NCI-H774 (cell line): Measurements from ENCODE around the gene KIAA1217.
A peak's percentile ranks its signal among the peaks of the same experiment; 100 is the strongest.
"Not testable (repeated sequence)": the region's sequence is repeated elsewhere in the genome, so short reads cannot be mapped to it uniquely, and the experiment has no call there.

ENCODE experiments used
- DNase-seq: peaks from one replicate; lab custom pipeline; 2025; lab: John Stamatoyannopoulos, UW

The KIAA1217 gene

DNA sequence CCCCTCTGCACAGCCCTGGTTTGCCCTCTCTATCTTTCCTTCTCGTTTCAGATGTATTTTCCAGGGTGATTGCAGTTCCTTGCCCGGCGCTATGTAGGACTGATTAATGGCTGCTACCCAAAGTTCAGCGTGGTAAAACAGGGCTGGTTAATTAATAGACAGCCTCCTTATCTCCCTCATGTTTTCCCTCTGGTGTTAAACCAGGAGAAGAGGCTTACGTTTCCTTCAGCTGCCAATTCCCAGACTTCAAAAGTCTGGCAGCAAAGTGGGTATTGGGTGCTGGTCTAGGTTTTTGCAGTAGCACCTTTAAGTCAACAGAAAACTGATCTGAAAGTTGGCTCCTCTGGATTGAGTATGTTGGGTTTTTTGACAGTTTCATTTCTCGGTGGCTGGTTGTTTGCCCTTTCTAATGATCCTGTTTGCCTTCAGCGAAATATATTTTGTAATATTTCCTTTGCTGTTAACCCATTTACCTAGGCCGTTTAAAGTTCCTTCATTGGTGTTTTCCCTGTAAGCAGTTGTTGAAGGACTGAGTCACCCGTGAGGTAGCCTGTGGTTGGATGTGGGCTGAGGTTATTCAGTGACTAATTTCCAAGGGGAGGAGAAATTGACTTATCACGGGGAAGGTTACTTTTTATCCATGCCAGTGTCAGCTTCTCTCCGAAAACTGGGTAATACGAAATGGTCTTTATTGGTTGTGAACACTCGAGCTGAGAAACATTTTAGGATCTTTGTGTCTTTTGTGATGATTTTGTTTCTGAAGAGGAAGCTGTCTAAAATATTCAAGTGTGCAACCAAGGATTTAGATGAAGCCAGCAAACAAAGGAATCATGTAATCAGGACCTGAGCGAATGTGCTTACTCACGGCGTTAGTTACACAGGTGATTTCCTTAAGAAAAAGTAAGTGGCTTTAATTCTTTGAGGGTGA, 257.2 kb downstream of the KIAA1217 start:
- DNase-seq, result peak; percentile 38

DNA sequence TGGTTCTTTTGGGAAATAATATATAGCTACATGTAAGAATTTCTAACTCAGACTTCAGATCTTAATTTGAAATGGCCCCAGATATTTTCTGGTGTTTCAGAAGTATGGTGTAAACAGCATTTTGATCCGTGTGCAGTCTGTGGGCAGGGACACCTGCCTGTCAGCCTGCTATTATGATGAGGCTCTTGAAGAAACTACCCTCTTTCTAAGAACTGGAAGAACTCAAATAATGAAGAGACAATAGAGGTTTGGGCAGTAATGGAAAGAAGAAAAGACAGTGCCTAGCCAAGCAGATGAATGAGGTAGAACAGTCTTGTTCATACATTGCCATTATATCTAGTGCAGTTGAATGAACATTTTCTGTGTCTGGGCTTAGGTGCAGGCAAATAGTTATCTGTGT, 258.2 kb downstream of the KIAA1217 start:
- DNase-seq, result no peak

DNA sequence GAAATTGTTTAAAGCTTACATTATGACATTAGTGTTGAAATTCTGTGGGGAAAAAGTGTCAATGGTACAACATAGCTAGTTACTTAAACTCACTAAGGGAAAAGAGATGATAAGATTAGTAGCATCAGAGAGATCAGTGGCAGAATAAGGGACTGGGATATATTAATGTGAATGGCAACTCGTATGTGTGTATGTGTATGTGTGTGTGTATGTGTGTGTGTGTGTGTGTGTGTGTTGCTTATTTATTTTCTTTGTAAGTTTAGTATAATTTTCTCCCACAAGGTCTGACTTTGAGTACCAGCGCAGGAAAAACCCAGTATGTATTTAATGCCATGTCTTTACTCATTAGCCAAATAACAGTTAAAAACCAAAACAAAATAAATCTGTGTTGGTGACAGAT, 258.7 kb downstream of the KIAA1217 start:
- no peak for DNase-seq

DNA sequence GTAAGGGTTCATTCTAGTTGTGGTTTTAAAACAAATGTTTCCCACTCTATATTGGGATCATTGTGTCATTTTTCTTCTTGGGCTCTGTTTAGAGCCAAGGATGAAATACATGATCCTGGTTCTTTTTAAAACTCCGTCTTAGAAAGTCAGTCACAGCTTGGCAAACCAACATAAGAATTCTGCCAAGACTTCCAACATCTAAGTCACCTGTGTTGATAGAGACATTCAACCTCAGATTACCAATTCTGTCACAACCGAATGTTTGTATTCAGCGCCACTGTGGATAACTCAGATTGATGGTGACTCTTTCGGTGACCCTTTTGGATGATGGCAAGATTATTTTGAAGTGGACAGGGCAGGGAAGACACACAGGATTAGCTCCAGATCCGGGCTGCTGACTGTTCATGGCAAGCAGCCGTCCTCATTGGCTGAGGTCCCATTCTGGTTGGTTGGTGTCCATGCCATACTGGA, 259.4 kb downstream of the KIAA1217 start:
- DNase-seq, result no peak

DNA sequence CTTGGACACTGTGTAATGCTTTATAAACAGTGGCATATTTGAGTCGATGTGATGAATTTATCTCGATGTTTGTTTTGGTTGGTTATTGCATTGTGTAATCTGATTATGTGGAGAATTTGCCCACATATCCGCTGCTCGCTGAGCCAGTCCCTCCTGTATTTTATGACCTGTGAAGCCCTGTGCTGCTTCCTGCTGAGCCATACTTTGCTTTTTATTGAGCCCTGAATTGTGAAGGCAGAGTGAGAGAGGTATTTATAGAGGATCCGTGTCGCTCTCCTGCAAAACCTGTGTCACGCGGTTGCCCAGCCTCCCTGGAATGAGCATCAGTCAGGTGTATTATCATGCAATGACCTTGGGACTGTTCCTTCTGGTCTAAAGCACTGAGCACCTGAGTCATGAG, 261.1 kb downstream of the KIAA1217 start:
- DNase-seq, result no peak

GRCh38 chr10:24475598-24475997, 266.7 kb downstream of the KIAA1217 start:
- no peak for DNase-seq

- DNase-seq, result no peak
Observed at GRCh38 chr10:24476913-24477701, 268.2 kb downstream of the KIAA1217 start.

GRCh38 chr10:24477915-24478314, 269.0 kb downstream of the KIAA1217 start:
- DNase-seq, result no peak

DNA sequence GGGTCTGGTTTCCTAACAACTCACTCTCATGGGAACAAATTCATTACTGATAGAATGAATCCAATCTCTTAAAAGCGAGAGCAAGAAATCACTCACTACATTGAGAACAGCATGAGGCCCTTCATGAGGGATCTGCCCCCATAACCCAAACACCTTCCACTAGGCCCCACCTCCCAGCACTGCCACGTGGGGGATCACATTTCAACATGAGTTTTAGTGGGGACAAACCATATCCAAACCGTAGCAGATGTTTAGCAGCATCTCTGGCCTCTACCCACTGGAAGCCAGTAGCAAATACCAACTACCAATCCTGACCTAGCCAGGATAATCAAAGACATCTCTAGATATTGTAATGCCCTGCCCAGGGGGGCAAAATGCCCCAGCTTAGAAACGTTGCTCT, 270.9 kb downstream of the KIAA1217 start:
- no peak for DNase-seq

- no peak for DNase-seq
Observed at GRCh38 chr10:24480447-24480846, 271.5 kb downstream of the KIAA1217 start.

GRCh38 chr10:24481241-24481640, 272.3 kb downstream of the KIAA1217 start:
- DNase-seq, result no peak

DNA sequence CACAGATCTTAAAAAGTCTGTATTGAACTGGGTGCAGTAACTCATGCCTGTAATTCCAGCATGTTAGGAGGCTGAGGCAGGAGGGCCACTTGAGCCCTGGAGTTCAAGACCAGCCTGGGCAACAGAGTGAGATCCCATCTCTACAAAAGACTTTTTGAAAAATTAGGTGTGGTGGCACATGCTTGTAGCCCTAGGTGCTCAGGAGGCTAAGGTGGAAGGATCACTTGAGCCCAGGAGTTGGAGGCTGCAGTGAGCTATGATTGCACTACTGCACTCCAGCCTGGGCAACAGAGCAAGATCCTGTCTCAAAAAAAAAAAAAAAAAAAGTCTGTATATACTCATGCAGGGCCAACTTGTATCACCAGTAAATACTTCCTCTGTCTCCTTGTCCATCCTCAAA, 273.8 kb downstream of the KIAA1217 start:
- not testable (repeated sequence) for DNase-seq

DNA sequence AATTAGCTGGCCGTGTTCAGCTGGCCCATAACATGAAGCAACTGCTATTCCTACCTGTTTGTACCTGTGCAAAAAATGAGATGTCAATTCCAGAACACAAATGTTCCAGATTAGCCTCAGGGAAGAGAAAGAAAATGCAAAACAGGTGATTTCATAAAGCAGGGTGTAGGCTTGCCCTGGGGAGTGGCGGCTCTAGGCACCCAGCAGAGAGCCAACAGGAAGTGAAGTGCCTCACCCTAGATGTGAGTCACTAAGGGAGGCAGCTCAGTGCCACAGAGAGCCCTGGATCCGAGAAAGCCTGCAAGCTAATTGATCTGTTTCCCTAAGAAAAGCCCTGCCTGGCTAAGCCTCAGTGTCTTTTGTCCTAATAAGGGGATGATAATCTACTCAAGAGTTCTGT, 274.8 kb downstream of the KIAA1217 start:
- no peak for DNase-seq

GRCh38 chr10:24484771-24485170, 275.8 kb downstream of the KIAA1217 start:
- no peak for DNase-seq

GRCh38 chr10:24485304-24485703, 276.4 kb downstream of the KIAA1217 start:
- DNase-seq, result no peak

DNA sequence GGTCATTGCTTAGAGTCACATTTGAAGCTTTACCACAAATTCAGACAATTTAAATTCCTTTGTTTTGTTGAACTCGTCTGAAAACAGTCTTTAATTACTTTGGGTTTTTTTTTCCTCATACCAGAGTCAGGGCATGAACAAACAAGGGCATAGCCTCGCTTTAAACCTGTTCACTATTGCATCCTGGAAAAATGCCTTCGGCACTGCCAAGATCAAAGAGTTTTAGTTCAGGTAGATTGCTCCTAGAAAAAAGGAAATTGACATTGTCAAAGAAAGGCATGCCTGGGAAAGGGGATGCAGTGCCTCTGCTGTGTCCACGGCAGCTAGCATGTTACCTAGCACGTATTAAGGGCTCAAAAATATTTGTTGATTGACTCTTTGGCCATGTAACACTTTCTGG, 279.7 kb downstream of the KIAA1217 start:
- DNase-seq, result no peak

GRCh38 chr10:24493165-24493564, 284.2 kb downstream of the KIAA1217 start:
- no peak for DNase-seq

DNA sequence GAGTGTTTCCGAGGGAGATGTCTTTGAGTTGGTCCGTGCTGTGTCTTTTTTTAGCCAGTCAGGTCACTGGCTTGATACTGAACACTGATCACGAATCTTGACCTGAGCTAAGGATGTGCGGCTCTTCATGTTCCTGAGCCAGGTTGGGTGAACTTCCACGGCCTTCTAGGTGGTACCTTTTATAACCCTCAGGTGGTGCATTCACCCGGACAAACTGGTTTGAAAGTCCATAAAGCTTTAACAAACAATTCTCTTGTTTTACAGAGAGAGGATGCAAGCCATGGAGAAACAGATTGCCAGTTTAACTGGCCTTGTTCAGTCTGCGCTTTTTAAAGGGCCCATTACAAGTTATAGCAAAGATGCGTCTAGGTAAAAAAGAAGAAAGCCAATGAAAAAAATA, 285.3 kb downstream of the KIAA1217 start:
- no peak for DNase-seq

- DNase-seq, result no peak
Observed at GRCh38 chr10:24494777-24495176, 285.8 kb downstream of the KIAA1217 start.

DNA sequence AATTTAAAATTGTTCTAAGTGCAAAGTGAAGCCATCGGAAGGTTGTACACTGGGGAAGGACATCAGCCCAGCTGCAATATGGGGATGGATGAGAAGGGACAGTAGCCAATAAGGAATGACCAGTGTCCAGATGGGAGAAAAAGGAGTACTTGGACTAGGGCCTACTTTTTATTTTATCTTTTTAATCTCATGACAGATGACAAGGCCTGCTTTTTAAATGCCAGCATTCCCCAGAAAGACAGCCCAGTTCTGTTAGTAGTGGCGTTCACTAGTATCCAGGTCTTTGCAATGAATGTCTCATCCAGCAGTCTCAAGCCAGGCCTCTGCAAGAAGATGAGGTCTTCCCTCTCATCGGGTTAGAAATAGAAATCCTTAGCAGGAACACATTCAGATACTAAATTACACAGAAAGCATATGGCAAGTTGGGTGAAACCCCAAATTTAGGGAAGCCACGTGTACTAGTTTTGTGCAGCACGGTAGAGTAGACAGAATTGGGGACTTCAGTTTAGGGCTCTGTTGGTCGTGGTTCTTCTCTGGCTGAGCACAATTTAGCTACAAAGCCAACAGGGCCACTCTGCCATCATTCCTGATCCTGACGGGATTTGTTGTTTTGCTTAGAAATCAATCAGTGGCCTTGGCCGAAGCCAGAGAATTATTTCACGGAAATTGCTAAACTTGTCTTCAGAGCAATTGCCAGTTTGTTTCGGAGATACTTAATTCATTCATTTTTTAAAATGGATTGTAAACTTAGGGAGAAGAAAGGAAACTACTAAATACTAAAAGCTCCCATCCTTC, 286.9 kb downstream of the KIAA1217 start:
- DNase-seq, result no peak

DNA sequence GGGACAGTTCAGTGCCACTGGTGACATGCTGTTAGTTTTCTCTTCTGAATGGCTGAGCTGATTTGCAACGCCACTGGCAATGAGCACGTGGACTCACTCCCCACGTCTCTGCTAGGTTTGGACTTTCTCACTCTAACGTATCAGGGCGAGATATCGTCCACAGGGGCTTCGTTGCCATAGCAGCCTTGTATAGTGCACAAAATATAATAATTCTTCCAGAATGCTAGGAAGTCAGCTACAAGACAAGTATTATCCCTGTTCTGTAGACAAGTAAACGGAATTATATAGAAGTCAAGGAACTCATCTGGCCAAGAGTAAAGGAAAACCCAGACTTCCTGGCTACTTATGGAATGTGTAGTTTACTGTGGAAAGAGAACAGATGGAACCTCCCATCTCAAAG, 288.0 kb downstream of the KIAA1217 start:
- no peak for DNase-seq

GRCh38 chr10:24501056-24501711, 292.2 kb downstream of the KIAA1217 start:
- DNase-seq, result no peak
